HG03521 (cell line): Measurements from ENCODE around the gene MC5R.

Experiments used
- ATAC-seq: cut with Tn5 transposase; IDR thresholded peaks from one replicate; pipeline ENCODE4 v1.9.1; 2021; ENCODE audit warnings: mild to moderate bottlenecking, moderate library complexity; ENCODE audit not compliant: unreplicated experiment

The MC5R gene

DNA sequence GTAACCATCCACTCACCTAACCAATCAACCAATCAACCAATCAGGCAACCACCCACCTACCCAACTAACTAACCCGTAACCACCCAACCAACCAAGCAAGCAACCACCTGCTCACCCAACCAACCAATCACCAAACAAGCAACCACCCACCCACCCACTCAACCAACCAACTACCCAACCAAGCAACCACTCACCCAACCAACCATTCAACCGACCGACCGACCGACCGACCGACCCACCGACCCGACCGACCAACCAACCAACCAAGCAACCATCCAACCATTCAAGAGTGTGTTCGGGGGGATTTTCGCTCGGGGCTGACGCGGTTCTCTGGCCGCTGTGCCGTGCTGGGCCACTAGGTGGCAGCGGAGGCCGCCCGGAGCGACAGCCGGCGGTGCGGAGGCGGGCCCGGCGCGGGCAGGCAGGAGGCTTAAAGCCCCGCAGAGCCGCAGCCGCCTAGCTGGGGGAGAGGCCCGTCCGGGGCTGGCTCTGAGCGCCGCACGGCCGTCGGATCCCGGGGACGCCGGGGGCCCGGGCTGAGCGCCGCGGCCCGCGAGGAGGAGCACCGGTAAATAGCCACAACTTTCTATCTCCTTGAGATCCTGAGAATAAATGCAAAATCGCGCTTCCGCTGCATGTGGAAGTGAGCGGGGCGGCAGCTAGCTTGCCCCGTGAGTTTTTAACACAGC, at the start of gene MC5R:
MC5R (plus strand) TSS at position 443 of the 689 bp plus-strand sequence. CDS start 1,617 bp downstream, outside the sequence.
- peak; percentile 88 for ATAC-seq

GRCh38 chr18:13775058-13775457, 48.9 kb upstream of the MC5R start:
- ATAC-seq, result no peak

DNA sequence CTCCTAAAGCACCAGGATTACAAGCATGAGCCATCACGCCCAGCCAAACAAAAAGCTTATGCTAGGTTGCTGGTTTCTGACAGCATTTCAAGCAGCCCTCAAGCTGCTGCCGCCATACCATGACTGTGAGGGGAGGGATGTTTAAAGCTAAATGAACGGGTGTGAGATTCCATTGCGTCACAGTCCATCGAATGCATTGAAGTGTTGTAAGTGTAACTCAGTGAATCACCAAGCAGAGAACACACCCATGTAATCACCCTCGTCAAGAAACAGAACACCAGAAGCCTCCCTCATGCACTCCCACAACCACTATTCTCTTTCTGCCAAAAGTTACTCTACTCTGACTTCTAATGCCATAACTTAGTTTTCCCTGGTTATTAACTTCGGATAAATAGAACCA, 32.8 kb upstream of the MC5R start:
- ATAC-seq, result no peak

DNA sequence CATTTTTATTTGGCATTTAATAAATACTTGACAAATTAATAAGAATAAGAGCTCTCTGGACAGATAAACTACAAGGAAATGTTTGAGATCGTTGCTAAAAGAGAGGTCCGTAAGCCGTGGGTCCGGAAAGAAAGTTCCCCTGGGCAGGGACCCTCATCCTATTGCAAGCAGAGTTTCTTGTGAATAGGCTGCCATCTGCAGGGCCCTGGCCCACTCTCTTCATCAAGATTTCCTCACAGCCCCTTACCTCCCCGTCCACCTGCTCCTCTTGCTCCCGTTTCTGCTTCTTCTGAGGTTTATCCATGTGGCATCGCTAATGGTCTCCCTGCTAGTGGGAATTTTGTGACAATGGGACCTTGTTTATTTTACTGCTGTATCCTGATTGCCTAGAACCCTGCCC, 30.1 kb upstream of the MC5R start:
- no peak for ATAC-seq

DNA sequence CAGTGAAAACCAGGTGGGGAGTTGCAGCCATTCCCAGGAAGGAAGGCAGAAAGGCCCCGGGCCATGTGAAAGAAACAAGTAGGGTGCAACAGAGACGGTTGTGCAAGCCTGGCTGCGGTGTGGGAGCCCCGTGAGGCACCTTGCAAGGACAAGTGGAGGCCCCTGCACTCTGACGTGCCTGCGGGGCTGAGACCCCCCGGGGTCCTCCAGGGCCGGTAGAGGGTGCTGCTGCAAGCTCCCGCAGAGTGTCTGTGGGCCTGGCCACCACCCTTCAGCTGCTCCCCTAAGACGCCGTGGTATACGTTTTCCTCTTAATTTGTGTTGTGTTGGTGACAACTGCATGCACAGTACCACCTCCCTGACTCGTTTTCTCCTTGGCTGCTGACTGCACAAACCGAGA, 27.4 kb upstream of the MC5R start:
- ATAC-seq, result no peak

GRCh38 chr18:13797157-13797611, 26.8 kb upstream of the MC5R start:
- ATAC-seq, result no peak

DNA sequence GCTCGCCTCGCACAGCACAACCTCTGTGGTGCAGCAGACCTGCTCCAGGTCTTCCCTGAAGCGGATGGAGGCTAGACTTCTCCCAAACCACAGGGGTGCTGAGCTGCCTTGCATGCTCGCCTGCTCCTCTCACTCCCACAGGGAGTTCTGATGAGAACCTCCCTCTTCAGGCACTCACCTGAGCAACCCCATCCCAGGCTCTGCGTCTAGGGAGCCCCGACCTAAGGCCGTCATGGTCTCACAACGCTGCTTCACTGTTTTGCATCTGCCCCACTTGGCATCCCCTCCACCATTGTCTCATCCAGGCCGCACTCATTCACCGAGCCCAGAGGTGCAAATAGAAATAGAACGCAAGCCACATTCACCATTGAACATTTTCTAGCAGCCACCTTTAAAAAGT, 24.6 kb upstream of the MC5R start:
- no peak for ATAC-seq

DNA sequence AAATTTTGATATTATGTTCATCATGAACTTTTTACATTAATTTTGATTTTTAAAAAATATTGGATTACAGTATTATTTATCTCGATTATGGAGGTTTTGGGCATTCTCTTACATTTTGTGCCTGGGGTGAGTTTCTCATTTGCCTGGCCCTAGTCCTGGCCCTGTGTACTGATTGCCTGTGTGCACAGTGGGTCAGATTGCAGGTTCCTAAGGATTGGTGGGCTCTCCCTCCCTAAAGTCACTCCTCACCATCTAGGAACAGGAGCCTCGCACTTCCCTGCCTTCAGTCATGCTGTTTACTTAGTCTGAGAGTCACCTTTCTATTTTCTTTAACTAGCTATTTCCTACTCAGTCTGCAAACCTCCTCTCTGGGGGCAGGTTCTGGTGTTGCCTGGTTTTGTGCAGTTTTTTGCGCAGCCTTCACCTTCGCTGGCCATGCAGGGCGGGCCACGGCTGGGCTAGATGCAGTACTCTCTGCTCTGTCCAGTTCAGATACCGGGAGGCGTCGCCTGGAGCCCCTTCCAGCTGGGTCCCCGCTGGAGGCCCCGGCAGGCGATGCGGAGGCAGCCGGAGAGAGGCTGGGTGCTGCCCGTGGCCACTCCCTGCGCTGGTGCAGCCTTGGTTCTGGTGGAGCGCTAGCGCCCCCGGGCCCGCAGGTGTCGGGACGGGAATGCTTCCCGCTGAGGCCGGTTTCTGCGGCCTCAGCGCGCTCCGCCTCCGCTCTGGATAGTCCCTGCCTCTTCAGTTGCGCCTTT, 23.3 kb upstream of the MC5R start:
- ATAC-seq, result no peak

GRCh38 chr18:13801260-13801601, 22.7 kb upstream of the MC5R start:
- ATAC-seq, result no peak

DNA sequence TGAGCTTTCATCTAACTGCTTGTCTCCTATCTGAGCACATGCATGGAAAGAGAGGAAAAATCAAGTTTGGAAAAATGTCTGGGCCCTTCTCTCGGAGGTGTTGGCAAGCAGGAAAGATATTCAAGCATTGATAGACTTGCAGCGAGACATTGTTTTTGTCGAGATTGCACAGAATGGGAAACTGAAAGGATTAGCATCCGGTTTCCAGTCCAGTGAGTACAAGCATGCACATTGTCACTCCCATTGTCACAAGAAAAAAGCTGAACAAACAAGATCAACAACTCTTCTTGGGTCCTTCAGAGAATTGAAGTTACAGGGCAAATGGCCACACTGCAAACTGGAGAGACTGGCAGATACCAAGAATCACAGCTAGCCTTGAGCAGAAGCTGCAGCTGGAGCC, 19.6 kb upstream of the MC5R start:
- ATAC-seq, result no peak

- no peak for ATAC-seq
These were observed 15.5 kb upstream of the MC5R start for GRCh38 chr18:13808294-13809042.

DNA sequence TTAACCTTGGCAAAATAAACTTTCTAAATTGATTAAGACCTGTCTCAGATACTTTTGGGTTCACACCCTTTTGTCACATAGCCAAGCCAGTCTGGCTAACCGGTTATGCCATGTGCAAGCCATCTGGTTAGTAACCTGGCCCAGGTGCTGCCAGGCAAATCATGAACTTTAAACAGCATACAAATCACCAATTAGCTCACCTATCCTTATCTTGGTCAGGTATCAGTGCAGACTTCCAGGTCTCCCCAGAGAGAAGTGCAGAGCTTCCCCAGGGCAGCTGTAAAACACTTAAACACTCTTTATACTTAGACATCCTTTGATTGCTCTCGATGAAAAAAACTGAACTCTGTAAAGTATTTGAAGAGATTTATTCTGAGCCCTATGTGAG, 14.9 kb upstream of the MC5R start:
- ATAC-seq, result no peak

DNA sequence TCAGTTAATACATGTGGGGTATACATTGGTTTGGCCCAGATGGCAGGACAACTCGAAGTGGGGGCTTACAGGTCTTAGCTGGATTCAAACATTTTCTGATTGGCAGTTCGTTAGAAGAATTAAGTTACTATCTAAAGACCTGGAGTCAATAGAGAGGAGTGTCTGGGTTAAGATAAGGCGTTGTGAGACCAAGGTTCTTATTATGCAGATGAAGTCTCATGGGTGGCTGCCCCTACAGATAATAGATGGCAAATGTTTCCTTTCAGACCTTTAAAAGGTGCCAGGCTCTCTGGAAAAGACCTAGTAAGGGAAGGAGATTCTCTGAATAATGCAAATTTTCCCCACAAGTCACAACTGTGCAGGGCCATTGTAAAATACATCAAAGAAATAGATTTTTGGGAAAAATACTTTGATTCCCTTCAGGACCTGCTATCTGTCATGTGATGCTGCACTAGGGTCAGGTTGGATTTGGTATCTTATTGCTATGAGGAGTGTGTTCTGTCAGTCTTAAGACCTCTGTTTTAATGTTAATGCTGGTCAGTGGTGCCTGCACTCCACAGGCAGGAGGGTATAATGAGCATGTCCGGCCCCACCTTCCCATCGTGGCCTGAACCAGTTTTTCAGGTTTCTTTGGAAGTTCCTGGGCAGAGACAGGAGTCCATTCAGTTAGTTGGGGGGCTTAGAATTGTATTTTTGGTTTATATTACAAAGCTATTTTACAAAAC, 14.3 kb upstream of the MC5R start:
- ATAC-seq, result no peak

DNA sequence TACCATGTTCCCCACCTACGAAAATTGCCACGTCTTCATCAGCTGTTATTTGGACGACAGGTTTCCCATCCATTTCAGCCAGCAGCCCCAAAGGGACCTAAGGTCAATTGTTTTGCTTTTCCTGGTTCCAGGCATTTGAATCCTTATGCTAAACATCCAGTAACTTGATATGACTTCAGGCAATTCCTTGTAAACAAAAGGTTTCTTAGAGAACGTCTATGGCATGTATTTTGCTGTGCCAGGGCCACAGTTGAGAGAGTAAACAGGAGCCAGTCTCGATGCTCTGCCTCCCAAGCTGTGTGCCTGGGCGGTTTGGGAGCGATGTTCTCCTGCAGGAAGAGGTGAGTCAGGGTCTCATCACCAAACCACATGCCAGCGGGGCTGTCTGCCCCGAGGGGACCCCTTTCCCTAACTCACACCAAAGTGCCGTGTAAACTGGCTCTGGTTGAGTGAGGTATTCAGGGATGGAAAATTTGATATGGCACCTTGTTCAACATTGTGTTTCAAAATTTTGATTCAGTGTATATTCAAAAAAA, 12.9 kb upstream of the MC5R start:
- ATAC-seq, result no peak

GRCh38 chr18:13811993-13812392, 12.0 kb upstream of the MC5R start:
- no peak for ATAC-seq

GRCh38 chr18:13813271-13813849, 10.6 kb upstream of the MC5R start:
- peak; percentile 77 for ATAC-seq

DNA sequence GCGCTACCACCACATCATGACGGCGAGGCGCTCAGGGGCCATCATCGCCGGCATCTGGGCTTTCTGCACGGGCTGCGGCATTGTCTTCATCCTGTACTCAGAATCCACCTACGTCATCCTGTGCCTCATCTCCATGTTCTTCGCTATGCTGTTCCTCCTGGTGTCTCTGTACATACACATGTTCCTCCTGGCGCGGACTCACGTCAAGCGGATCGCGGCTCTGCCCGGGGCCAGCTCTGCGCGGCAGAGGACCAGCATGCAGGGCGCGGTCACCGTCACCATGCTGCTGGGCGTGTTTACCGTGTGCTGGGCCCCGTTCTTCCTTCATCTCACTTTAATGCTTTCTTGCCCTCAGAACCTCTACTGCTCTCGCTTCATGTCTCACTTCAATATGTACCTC, 2.3 kb downstream of the MC5R start:
- ATAC-seq, result no peak

GRCh38 chr18:13831864-13832508, 8.0 kb downstream of the MC5R start:
- ATAC-seq, result no peak

DNA sequence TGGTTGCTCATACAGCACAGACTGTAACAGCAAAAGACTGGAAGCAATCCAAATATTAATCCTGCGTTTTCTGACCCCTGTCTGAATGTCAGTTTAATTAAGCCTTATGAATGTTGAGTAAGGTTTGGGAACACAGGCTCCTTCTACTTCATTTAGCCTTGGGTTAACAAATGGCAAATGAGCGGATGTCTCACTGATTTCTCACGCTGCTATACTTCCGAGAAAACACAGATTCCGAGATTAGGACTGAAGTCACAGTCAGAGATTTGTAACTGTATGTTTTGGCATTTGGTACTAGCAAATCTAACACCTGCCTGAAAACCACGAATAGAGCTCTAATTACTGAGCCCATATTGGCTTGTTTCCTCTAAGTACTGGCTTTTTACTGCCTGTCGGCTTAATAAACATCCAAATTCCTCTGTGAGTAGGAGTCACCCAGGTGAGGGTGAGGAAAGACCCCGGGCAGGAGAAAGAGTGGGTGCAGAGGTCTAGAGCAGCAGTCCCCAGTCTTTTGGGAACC, 10.6 kb downstream of the MC5R start:
- ATAC-seq, result no peak

- no peak for ATAC-seq
These were observed 11.3 kb downstream of the MC5R start for GRCh38 chr18:13835202-13835601.
